Vagina (tissue), 2 donors: ENCODE measurements around the gene HOTAIR. TPM values are rescaled to one million over a fixed set of nuclear protein-coding genes. Genes with fewer than 3 reads are reported as not detected.

ENCODE experiments used
- DNase-seq, 2 donors: peaks; one replicate each; pipeline ENCODE4 v3.0.0-alpha.2; 2017; ENCODE audit errors: extremely low spot score in 2 of 2
- H3K27ac ChIP-seq: fragments of 200-600 bp; sonication (generic); one replicate; pipeline ENCODE4 v1.5.1; 2019
- H3K27me3 ChIP-seq: fragments of 200-600 bp; sonication (generic); one replicate; pipeline ENCODE4 v1.5.1; 2019
- H3K36me3 ChIP-seq, 2 donors: fragments of 200-600 bp; sonication (generic); one replicate each; pipeline ENCODE4 v1.5.1; 2017 to 2019
- H3K4me1 ChIP-seq: fragments of 200-600 bp; sonication (generic); one replicate; pipeline ENCODE4 v1.5.1; 2019
- H3K4me3 ChIP-seq, 2 donors: fragments of 200-600 bp; sonication (generic); 1 replicate in 1 of 2; 2 replicates in 1 of 2; pipeline ENCODE4 v1.5.1; 2016 to 2019
- H3K9me3 ChIP-seq: fragments of 200-600 bp; sonication (generic); one replicate; pipeline ENCODE4 v1.5.1; 2019
- CTCF ChIP-seq, 3 experiments: fragments of 450-650 bp in 2 of 3; fragments of 200-600 bp in 1 of 3; sonication (generic) in 1 of 3; IDR thresholded peaks; one replicate each; pipeline ENCODE4 v1.5.1; 2017 to 2019; ENCODE audit warnings: antibody characterized with exemption in 3 of 3, mild to moderate bottlenecking in 2 of 3, moderate library complexity in 2 of 3
- POLR2A ChIP-seq, 2 donors: fragments of 450-650 bp; IDR thresholded peaks; one replicate each; pipeline ENCODE4 v1.6.1; 2017; ENCODE audit warnings: antibody characterized with exemption in 2 of 2, mild to moderate bottlenecking in 2 of 2, moderate library complexity in 2 of 2
- POLR2AphosphoS5 ChIP-seq, 2 donors: sonication (generic); formaldehyde crosslinking; IDR thresholded peaks; one replicate each; pipeline ENCODE4 v1.9.0; 2017; ENCODE audit warnings: antibody characterized with exemption in 2 of 2, mild to moderate bottlenecking in 2 of 2, low read depth in 1 of 2; ENCODE audit not compliant: insufficient read depth in 1 of 2
- intact Hi-C: fragments of 100-400 bp; cut with DNase I; formaldehyde crosslinking; loops from one replicate; pipeline ENCODE4 v1.15.1; 2023
- total RNA-seq: library from RNA; depleted of rRNA; stranded (reverse); fragments of >200 nt; gene quantifications from one replicate; pipeline ENCODE4 v1.2.3, GENCODE V29; 2016

Gene HOTAIR
- total RNA-seq, 1 donor from 2014 or later, result not detected

- no peaks in the 10 kb centered on the region for H3K36me3 ChIP-seq
- DNase-seq, result no peak
- peak overlapping the region; percentile 43 to 51 for H3K4me3 ChIP-seq
- H3K27me3 ChIP-seq, result peaks cover 50% of the 10 kb centered on the region
- no peak for TF ChIP-seq POLR2A (IDR thresholded peaks at IDR 0.05)
- TF ChIP-seq POLR2AphosphoS5 (IDR thresholded peaks at IDR 0.05; ENCODE audit: insufficient read depth in 1 of 2, low read depth in 1 of 2), result no peak
- TF ChIP-seq CTCF (IDR thresholded peaks at IDR 0.05), result no peak
- H3K27ac ChIP-seq, result no peak overlapping the region
- intact Hi-C loops, result no loop called here
- H3K4me1 ChIP-seq, result peaks cover 31% of the 10 kb centered on the region
- H3K9me3 ChIP-seq, result no peaks in the 10 kb centered on the region
Observed at GRCh38 chr12:53995002-53995377, 20.2 kb upstream of the HOTAIR start.

DNA sequence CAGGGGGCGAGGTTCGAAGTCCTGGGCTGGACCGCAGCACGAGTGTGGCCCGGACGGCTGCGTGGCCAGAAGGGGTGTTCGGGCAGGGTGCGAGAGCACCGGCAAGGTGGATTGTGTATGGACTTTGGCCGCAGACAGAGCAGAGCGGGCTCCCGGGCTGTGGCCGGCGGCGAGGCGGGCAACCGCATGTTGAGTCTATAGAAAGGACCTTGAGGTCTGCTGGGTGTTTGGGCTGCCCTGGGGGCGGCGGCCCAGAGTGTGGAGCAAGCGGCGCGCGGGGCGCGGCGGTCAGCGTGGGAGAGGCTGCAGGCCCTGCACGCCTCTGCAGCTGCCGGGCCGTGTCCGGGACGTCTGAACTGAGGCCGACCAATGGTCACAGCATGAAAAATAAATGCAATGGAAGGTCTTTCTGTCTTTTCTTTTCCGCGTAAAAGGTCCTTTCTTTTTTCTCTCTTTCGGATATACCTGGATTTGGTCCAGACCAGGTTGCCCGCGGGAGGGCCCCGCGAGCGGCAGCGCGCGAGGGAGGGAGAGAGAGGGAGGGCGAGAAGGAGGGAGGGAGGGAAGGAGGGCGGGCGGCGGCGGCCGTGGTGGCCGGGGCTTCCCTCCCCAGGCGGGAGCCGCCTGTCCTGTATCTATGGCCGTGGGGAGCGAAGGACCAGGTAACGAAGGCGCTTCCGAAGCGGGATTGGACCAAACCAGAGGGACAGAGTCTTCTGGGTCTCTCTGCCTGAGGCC is 19.7 kb upstream of the HOTAIR start:
- intact Hi-C loops, result no loop called here
- TF ChIP-seq POLR2A (IDR thresholded peaks at IDR 0.05) (no peak), CTCF (IDR thresholded peaks at IDR 0.05) (no peak), POLR2AphosphoS5 (IDR thresholded peaks at IDR 0.05; ENCODE audit: insufficient read depth in 1 of 2, low read depth in 1 of 2) (no peak)
- Histone ChIP-seq H3K27ac (no peak overlapping the region), H3K27me3 (peaks cover 48% of the 10 kb centered on the region), H3K4me1 (peaks cover 26% of the 10 kb centered on the region), H3K9me3 (no peaks in the 10 kb centered on the region), H3K4me3 (peak overlapping the region; percentile 43 to 51), H3K36me3 (no peaks in the 10 kb centered on the region)
- no peak for DNase-seq

- no peak overlapping the region for H3K27ac ChIP-seq
- no peaks in the 10 kb centered on the region for H3K9me3 ChIP-seq
- peak overlapping the region in 1 of 2 donors; percentile 51 for H3K4me3 ChIP-seq
- DNase-seq, result no peak
- H3K27me3 ChIP-seq, result peaks cover 43% of the 10 kb centered on the region
- H3K36me3 ChIP-seq, result no peaks in the 10 kb centered on the region
- TF ChIP-seq POLR2AphosphoS5 (IDR thresholded peaks at IDR 0.05; ENCODE audit: insufficient read depth in 1 of 2, low read depth in 1 of 2) (no peak), CTCF (IDR thresholded peaks at IDR 0.05) (no peak), POLR2A (IDR thresholded peaks at IDR 0.05) (no peak)
- peaks cover 24% of the 10 kb centered on the region for H3K4me1 ChIP-seq
- intact Hi-C loops, result no loop called here
Observed at GRCh38 chr12:53994009-53994263, 19.2 kb upstream of the HOTAIR start.

DNA sequence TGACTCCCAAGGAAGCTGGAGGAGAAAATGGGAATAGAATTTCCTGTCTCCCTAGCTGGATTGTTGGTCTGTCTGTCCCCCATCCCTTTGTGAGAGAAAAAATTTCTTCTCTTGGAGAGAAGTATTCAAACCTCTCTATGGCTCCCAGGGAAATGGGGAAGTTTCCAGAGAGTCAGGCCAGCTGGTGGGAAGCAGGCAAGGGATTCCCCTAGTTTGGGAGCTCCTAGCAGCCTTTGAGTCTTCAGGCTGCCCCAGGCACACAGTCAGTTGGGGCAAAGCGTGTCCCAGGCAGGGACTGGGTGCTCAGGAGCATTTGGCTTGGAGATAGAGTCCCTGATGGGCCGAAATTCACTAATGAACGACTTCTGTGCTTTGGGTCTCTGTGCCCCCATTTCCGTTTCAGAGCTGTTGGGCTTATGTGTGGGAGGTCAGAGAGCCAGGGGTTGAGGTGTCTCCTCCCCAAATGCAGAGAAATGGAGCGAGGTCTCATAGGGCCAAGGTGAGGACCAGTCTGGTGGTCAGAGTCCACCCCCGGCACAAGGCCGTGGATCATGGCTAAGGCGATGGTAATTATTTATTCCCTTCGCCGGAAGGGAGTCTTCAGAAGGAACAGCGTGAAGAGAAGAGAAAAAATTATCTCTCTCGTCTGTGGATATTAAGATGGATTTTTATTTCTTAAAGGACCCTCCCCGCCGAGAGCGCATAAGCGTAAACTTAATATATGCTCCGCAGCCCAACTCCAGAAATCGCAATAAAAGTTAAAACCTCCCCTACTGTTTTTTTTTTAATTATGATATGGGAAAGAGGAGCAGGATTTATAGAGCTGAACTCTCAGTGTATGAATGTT is 18.6 kb upstream of the HOTAIR start:
- H3K4me1 ChIP-seq, result peaks cover 24% of the 10 kb centered on the region
- intact Hi-C loops, result no loop called here
- H3K27me3 ChIP-seq, result peaks cover 42% of the 10 kb centered on the region

More for the DNA sequence above, 18.6 kb upstream of the HOTAIR start:
- TF ChIP-seq POLR2A (IDR thresholded peaks at IDR 0.05) (no peak), CTCF (IDR thresholded peaks at IDR 0.05) (no peak), POLR2AphosphoS5 (IDR thresholded peaks at IDR 0.05; ENCODE audit: insufficient read depth in 1 of 2, low read depth in 1 of 2) (no peak)
- Histone ChIP-seq H3K4me3 (no peak overlapping the region), H3K9me3 (no peaks in the 10 kb centered on the region), H3K36me3 (no peaks in the 10 kb centered on the region), H3K27ac (no peak overlapping the region)
- no peak for DNase-seq
